ENCODE results near the gene ATXN1.
A peak's percentile ranks its signal among the peaks of the same experiment; 100 is the strongest.

The ATXN1 gene

DNA sequence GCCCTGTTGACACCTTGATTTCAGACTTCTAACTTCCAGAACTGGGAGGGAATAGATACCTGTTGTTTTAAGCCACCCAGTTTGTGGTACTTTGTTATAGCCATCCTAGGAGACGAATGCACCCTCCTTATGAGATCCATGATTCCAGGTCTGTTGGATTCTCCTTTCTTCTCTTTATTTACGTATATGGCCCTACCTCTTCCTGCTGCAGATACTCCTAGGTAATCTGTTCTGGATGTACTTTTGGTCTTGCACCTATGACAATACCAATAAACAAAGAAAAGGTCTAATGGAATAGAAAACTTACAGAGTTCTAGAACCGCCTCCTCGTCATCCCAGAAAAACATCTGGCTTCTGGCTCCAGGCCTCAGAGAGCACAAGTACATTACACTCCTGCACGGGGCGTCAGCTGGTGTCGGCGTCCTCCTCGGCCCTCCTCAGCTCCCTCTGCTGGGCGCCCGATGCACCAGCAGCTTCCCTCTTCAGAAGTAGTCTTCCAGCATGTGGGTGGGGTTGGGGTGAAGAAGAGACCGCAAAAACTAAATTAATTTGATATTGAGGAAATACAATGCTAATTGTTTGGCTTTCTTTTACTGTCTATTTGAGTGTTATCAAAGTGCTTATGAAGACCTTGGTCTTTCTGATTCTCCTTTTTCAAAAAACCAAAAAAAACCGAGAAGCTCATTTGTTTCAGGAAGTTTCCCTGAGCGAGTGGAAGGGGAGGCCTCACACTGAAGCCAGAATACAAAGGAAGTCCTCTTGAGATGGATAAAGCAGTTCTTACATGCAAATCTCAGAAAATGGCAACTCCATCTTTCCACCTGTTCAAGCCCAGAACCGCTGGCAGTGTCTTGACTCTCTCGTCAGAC is 9.7 kb upstream of the ATXN1 start:
- H3K27ac Mint-ChIP-seq = no peak overlapping the region
- H3K4me3 Mint-ChIP-seq = no peak overlapping the region
- peaks cover 10% of the 10 kb centered on the region for H3K27me3 Mint-ChIP-seq (ENCODE audit: low read depth, poor library complexity)
- no peaks in the 10 kb centered on the region for H3K9me3 Mint-ChIP-seq
- H3K36me3 Mint-ChIP-seq (ENCODE audit: low read depth) = no peaks in the 10 kb centered on the region
- peak; percentile 76 for DNase-seq
- H3K4me1 Mint-ChIP-seq = peaks cover 31% of the 10 kb centered on the region
- TF ChIP-seq, protein P1, sequence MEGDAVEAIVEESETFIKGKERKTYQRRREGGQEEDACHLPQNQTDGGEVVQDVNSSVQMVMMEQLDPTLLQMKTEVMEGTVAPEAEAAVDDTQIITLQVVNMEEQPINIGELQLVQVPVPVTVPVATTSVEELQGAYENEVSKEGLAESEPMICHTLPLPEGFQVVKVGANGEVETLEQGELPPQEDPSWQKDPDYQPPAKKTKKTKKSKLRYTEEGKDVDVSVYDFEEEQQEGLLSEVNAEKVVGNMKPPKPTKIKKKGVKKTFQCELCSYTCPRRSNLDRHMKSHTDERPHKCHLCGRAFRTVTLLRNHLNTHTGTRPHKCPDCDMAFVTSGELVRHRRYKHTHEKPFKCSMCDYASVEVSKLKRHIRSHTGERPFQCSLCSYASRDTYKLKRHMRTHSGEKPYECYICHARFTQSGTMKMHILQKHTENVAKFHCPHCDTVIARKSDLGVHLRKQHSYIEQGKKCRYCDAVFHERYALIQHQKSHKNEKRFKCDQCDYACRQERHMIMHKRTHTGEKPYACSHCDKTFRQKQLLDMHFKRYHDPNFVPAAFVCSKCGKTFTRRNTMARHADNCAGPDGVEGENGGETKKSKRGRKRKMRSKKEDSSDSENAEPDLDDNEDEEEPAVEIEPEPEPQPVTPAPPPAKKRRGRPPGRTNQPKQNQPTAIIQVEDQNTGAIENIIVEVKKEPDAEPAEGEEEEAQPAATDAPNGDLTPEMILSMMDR (IDR thresholded peaks at IDR 0.05) = peak; percentile 81

DNA sequence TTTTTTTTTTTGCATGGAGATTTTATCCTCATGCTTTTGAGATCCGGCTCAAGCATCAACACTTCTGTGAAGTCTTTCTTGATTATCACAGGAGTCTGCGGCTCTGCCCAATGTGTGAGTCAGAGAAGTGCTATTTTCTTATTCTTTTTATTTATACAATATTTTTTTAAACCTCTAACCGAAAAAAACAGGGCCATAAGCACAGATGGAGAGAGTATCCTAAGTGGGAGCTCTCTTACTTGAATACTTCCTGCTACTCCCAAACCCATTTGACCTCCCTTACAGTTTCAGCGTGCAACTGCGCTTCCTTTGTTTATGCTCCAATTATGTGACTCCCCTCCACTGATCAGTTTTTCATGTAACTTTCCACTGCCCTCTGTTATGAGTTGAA is 8.7 kb upstream of the ATXN1 start:
- peaks cover 7% of the 10 kb centered on the region for H3K27me3 Mint-ChIP-seq (ENCODE audit: low read depth, poor library complexity)
- H3K27ac Mint-ChIP-seq = no peak overlapping the region
- no peak for DNase-seq
- H3K9me3 Mint-ChIP-seq = no peaks in the 10 kb centered on the region
- H3K4me1 Mint-ChIP-seq = peaks cover 31% of the 10 kb centered on the region
- no peak overlapping the region for H3K4me3 Mint-ChIP-seq
- H3K36me3 Mint-ChIP-seq (ENCODE audit: low read depth) = no peaks in the 10 kb centered on the region
- TF ChIP-seq, protein P1 (IDR thresholded peaks at IDR 0.05) = no peak

DNA sequence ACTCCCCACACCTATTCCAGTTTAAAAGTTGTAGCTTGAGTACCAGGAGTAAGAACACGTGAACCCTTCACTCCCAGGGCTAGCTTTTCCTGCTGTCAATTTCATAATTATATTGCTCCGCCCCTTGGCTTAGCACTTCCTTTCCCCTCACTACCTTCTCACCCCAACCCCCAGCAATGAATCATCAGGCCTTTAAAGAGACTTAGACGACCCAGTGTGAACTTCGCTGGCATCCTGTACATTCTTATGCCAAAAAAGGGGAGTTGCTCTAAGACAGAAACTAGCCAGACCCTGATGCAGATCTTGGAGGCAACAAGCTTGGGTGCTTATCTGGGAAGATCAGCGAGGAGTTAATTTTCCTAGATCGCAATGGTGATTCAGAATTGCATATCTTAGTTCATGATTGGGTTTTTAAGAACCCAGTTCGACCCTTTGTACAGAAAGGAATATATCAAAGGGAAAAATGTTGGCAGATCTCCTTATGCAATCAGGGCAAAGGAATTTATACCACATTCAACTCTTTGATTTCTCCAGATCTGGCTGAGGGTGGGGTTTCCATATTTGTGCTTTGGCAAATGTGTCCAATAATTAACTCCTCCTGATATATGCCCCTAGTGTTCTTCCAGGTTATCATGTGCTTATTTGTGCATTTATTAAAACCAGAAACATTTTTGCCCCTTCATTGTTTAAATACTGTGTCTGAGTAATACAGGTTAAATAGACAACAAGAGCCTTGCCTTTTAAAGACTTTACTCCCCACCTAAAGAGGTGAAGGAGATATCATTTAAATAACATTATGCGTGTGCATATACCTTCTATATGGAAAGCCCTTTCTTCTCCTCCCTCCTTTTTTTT is 8.1 kb upstream of the ATXN1 start:
- Mint-ChIP-seq H3K36me3 (ENCODE audit: low read depth) (no peaks in the 10 kb centered on the region), H3K4me3 (no peak overlapping the region), H3K9me3 (no peaks in the 10 kb centered on the region), H3K4me1 (peaks cover 31% of the 10 kb centered on the region), H3K27ac (no peak overlapping the region), H3K27me3 (ENCODE audit: low read depth, poor library complexity) (peaks cover 7% of the 10 kb centered on the region)
- DNase-seq = no peak
- TF ChIP-seq, protein P1 (IDR thresholded peaks at IDR 0.05) = no peak

DNA sequence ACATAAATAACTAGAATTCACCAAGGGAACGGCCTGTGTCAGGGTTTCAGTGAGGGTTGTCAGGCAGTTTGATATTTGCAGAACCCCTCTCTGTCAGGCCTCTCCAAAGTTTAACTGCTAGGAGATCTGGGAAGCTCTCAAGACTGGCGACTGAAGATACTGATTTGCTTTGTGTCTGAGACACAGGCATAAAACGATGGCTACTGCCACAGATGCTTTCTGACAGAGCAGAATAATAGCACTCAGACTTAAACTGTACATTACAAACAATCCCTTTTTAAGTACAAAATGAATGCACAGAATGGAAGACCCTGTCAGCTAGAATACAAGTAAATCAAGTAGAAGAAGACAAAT is 7.2 kb upstream of the ATXN1 start:
- no peak for DNase-seq
- H3K4me1 Mint-ChIP-seq = peaks cover 31% of the 10 kb centered on the region

DNA sequence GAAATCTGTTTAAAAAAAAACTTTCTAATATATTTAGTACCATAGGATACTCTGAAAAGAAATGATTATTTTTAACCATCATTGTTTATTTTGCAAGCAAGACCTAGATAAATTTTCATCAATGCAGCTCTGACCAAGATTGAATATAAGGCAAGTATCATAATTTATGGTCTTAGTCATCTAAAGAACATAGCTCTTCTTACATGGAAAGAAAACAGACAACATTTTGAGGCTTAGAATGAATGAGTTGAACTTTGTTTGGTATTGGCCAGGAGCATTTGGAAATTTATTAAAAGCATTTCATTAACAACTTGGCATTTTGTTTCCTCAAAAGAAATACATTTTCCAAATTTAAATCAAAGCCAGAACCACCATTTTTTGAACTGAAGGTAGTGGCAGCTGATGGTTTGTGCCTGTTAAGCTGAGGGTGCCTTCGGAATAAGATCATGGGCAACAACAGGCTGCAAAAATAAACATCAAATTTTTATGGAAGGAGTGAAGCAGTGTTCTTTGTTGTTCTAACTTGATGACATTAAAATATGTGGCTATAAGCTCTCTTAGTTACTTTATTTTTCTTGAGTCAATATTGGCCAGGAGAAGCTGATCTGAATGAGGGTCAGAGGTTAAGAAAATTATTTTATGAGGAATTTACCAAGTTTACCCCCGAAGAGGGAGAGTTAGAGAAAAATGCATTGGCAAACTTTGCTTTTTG is 6.7 kb upstream of the ATXN1 start:
- peaks cover 11% of the 10 kb centered on the region for H3K27me3 Mint-ChIP-seq (ENCODE audit: low read depth, poor library complexity)
- H3K27ac Mint-ChIP-seq = no peak overlapping the region
- no peak for DNase-seq
- H3K4me1 Mint-ChIP-seq = peaks cover 31% of the 10 kb centered on the region
- H3K9me3 Mint-ChIP-seq = no peaks in the 10 kb centered on the region
- no peak overlapping the region for H3K4me3 Mint-ChIP-seq
- TF ChIP-seq, protein P1 (IDR thresholded peaks at IDR 0.05) = no peak
- no peaks in the 10 kb centered on the region for H3K36me3 Mint-ChIP-seq (ENCODE audit: low read depth)

More for the DNA sequence above, 7.2 kb upstream of the ATXN1 start:
- Mint-ChIP-seq H3K4me3 (no peak overlapping the region), H3K36me3 (ENCODE audit: low read depth) (no peaks in the 10 kb centered on the region), H3K27me3 (ENCODE audit: low read depth, poor library complexity) (peaks cover 7% of the 10 kb centered on the region), H3K27ac (no peak overlapping the region), H3K9me3 (no peaks in the 10 kb centered on the region)
- TF ChIP-seq, protein P1 (IDR thresholded peaks at IDR 0.05) = no peak
